Hematopoietic multipotent progenitor cell treated with erythropoietin and hydrocortisone succinate and interleukin-3 and kit ligand, for 17 days (in vitro differentiated cells): ENCODE data around the gene LRRC28.

ENCODE experiments used
- DNase-seq: peaks from one replicate; pipeline ENCODE4 v3.0.0-alpha.2; 2015; ENCODE audit warnings: low spot score

Gene LRRC28

DNA sequence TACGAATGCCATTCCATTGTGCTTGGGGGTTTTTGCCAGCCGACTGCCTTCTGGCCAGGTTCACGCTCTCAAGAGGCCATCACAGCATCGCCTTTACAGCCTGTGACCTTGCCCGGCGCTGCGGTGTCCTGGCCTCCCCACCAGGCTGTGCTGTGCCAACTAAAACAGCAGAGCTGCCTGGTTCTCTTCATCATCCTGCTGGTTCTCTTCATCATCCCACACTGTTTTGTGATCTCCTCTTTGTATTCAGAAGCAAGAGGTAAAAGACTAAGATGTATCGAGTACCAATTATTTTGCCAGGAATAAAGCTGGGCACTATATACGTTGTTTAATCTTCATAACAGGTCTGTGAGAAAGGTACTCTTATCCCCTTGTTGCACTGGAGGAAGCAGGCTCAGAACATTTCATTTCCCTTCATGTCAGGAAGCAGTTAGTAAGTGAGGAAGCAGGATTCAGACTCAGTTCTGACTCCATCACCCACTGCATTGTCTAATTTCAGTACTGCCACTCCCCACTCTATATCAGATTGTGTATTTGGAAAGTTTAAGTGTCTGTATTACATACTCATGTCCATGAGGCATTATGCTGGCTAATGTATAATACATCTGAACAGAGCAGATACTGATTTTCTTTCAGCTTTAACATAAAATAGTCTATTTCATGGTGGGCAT, 92.7 kb downstream of the LRRC28 start:
- DNase-seq: no peak

DNA sequence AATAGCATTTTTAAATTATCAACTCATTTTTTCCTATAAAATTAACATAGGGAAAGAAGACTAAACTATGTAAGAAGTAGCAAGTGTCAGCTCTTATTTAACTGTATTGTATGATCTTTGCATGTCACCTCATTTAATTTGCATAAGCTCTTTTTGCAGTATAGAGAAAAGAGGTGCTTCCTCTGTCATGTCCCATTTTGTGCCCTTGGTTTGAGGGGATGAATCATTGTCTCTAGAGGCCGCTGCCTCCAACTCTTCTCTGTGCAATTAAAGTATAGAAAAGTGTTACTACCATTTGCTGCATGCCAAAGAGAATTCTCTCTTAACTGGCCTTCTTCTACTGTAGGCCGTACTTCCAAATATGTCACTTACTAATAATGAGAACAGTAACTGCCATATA, 93.4 kb downstream of the LRRC28 start:
- no peak for DNase-seq

- DNase-seq: no peak
These were observed 94.0 kb downstream of the LRRC28 start for GRCh38 chr15:99345242-99345641.

DNA sequence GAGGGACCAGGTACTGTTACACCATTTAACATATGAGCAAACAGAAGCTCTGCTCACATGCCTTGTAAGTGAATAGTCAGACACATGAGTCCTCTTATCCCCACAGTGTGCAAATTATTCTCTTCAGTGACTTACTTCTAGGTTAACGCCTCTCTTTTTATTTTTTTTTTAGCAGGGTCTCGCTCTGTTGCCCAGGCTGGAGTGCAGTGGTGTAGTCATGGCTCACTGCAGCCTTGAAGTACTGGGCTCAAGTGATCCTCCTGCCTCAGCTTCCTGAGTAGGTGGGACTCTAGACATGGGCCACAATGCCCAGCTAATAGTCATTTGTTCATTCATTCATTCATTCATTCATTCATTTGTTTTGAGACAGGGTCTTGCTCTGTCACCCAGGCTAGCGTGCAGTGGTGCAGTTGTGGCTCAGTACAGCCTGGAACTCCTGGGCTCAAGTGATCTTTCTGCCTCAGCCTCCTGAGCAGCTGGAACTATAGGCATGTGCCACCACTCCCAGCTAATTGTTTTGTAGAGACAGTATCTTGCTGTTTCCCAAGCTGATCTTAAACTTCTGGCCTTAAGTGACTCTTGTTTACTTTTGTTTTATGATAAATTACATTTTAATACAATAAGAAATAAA, 94.7 kb downstream of the LRRC28 start:
- DNase-seq: no peak

DNA sequence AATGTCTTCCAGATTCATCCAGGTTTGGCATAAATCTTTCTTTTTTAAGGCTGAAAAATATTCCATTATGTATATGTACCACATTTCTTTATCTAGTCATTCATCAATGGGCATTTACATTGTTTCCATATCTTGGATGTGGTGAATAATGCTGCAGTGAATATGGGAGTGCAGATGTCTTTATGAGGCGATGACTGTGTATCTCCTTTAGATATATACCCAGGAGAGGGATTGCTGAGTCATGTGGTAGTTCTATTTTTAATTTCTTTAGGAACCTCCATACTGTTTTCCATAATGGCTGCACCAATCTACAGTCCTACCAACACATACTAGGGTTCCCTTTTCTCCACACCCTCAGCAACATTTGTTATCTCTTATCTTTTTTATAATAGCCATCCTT, 96.3 kb downstream of the LRRC28 start:
- no peak for DNase-seq

- DNase-seq: no peak
These were observed 97.1 kb downstream of the LRRC28 start for GRCh38 chr15:99348412-99348811.

DNA sequence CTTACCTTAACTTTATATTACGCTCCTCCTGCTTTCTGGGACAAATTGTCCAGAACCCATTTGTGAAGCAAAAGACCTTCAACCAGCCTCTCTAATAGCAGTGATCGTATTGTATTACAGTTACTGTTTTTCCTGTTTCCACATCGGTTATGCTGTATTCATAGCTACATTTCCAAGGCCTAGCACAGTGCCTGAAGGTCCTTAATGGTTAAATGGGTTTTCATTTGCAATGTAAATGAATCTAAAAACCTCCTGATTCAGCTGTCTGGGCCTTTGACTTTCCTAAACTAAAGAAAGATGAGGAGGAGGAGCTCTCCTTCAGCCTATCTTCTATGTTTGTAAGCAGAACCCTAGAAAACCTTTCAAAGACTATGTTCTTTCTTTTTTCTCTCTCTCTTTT, 99.1 kb downstream of the LRRC28 start:
- no peak for DNase-seq

- no peak for DNase-seq
These were observed 108.5 kb downstream of the LRRC28 start for GRCh38 chr15:99359769-99360168.

GRCh38 chr15:99361545-99362185, 110.4 kb downstream of the LRRC28 start:
- DNase-seq: no peak

- no peak for DNase-seq
These were observed 114.0 kb downstream of the LRRC28 start for GRCh38 chr15:99365242-99365641.

- DNase-seq: no peak
These were observed 114.7 kb downstream of the LRRC28 start for GRCh38 chr15:99366013-99366412.

- no peak for DNase-seq
These were observed 117.5 kb downstream of the LRRC28 start for GRCh38 chr15:99368743-99369142.

- no peak for DNase-seq
These were observed 117.9 kb downstream of the LRRC28 start for GRCh38 chr15:99369196-99369595.

DNA sequence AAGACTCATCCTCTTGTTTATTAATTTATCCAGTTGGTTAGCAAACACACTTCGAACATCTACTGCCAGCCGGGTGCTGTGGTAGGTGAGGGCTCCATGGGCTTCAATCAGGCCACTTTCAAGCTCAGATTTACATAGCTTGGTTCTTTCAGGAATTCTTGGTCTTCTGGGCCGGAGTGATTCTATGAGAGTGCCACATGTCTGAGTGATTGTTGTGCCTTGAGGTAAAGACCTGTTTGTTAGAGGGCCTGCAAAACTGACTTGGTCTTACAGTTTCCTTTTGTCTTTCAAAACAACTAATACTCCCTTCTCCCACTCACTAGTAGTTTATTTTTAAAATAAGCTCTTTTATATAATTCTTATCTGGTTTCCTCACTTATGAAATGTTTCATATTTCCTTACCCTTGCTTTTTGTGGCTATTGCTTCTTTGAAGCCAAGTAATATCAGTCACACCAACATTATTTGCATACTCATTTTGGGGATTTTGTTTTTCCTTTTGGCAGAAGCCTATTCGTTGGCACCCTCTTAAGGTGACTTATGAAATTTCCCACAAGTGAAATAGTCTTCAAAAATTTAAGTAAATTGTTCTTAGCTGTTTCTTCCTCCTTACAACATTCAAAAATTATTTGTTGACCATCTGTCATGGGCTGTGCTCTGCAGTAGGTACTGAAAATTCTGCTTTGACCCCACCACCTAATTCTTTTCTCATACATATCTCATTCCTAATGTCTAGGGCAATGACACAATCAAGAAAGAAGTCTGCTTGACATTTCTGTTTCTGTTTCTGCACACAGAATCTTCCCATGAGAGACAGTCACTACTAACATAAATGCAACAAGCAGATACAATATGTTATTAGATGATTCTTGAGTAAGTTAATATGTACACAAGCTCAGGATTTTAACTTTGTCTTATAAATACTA, 120.2 kb downstream of the LRRC28 start:
- DNase-seq: no peak

DNA sequence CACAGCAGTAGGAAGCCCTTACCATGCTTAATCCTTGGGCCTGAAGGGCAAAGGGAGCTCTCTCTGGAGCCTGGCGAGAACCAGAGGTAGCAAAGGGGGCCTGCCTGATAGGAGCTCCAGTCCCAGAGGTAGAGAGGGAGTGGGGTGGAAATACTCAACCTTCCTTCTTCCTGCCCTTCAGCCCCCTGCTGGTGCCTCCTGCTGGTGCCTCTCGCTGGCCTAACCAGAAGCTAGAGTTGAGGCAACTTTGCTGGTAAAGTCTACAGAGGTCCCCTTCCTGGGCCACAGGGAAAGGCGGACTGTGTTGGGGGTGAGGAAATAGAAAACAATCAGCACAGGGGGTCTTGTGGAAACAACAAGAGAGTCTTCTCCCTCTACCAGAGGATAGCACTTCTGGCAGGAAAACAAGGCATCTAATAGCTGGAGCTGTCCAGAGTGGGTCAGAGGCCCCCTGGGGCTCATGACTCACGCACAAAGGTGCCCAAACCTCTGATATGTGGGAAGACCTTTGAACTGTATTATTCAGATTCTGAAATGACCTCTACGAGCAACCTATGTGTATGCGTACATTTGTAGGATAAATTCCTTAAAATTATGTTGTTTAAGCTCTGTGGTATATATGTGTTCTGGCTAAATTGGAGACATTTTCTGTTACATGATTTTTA, 133.9 kb downstream of the LRRC28 start:
- DNase-seq: no peak

- no peak for DNase-seq
These were observed 134.6 kb downstream of the LRRC28 start for GRCh38 chr15:99385865-99386264.

DNA sequence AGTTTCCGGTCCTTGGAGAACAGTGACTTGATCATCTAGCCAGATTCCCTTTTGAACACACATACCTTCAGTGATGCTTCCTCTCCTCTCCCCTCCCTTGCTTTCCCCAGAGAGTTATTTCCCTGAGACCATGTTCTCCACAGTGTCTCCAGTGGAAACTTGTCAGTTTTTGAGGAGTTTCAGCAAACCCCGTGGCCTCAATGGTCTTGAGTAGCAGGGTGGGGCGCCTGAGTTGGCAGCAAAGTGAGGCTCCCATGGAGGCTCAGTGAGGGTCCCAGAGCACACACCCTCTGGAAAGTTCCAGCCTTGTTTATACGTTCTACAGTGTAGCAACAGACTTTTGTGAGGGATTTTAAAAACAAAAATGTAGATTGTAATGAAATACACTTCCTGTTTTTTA, 135.1 kb downstream of the LRRC28 start:
- DNase-seq: no peak

GRCh38 chr15:99387421-99388168, 136.3 kb downstream of the LRRC28 start:
- no peak for DNase-seq

DNA sequence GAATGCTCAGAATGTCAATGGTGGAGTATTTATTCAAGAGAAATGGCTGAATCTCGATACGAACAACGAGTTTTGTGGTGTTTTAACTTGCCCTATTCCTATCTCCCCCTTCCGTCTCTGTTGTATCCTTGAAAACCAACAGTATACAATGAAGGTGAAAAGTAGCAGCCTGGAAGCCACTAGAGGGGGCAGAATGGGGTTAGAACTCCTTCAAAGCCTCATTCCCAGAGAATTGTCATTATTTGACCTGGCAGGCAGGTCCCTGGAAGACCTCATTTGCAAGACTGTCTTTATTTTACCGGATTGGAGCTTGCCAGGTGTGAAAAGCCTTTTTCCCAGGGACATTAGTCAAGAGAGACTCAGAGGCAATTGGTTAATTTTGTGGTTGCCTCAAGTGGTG, 139.4 kb downstream of the LRRC28 start:
- DNase-seq: no peak

DNA sequence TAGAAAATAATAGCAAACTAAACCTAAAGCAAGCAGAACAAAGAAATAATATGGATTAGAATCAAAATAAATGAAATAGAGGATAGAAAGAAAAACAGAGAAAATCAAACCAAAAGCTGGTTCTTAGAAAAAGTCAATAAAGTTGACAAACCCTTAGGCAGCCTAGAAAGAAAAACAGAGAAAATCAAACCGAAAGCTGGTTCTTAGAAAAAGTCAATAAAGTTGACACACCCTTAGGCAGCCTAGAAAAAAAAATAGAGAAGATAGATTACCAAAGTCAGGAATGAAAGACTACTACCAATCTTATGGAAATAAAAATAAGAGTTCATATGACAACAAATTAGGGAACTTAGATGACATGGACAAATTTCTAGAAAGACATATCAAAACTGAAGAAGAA, 142.4 kb downstream of the LRRC28 start:
- DNase-seq: no peak

- DNase-seq: no peak
These were observed 145.1 kb downstream of the LRRC28 start for GRCh38 chr15:99396375-99396774.
